Ectodermal cell (in vitro differentiated cells): ENCODE data around the gene ERGIC1.
"Not testable (repeated sequence)": the region's sequence is repeated elsewhere in the genome, so short reads cannot be mapped to it uniquely, and the experiment has no call there.

Source experiments
- H3K27ac ChIP-seq: 2 replicates; pipeline ENCODE4 v1.7.0; 2013; ENCODE audit warnings: mild to moderate bottlenecking, low read depth, low read length; ENCODE audit not compliant: insufficient read depth, poor library complexity, severe bottlenecking
- H3K27me3 ChIP-seq: 2 replicates; pipeline ENCODE4 v1.7.0; 2013; ENCODE audit warnings: mild to moderate bottlenecking, low read length; ENCODE audit not compliant: insufficient read depth, control insufficient read depth, poor library complexity, severe bottlenecking
- H3K36me3 ChIP-seq: one replicate; pipeline ENCODE4 v1.7.0; 2013; ENCODE audit warnings: low read length; ENCODE audit not compliant: control insufficient read depth, insufficient read depth
- H3K4me1 ChIP-seq: one replicate; pipeline ENCODE4 v1.7.0; 2013; ENCODE audit warnings: low read length; ENCODE audit not compliant: control insufficient read depth, insufficient read depth
- H3K4me3 ChIP-seq: 2 replicates; pipeline ENCODE4 v1.7.0; 2013; ENCODE audit warnings: low read depth, low read length, control low read depth; ENCODE audit not compliant: insufficient read depth
- H3K9me3 ChIP-seq: 2 replicates; pipeline ENCODE4 v1.7.0; 2013; ENCODE audit warnings: mild to moderate bottlenecking, low read length, moderate library complexity; ENCODE audit not compliant: control insufficient read depth
- WGBS, 2 experiments: methylation state at CpG; one replicate each; pipeline ENCODE4 v1.1.7; 2013; ENCODE audit warnings: missing lambda C conversion rate in 2 of 2; 5-methylcytosine and 5-hydroxymethylcytosine counted together

Gene ERGIC1

DNA sequence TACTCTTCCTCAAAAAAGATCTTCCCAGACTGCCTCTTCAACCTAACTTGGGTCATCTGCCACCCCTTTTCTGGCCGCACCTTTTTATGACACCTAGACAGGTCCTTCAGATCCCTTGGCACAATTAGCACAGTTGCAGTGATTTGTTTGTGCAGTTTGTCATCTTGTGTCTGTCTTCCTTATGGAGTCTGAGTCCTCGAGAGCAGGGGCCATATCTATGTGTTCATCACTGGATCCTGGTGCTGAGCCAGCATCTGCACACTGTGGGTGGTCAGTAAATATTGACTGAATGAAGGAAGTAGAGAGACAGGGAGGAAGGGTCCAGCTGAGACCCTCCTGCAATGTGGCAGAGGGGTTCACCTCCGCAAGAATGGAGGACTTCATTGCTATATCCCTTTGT is 14.4 kb downstream of the ERGIC1 start:
- no peaks in the 10 kb centered on the region for H3K4me1 ChIP-seq
- no peaks in the 10 kb centered on the region for H3K36me3 ChIP-seq
- H3K9me3 ChIP-seq: no peaks in the 10 kb centered on the region
- H3K4me3 ChIP-seq: no peak overlapping the region
- H3K27ac ChIP-seq: no peak overlapping the region
- no peaks in the 10 kb centered on the region for H3K27me3 ChIP-seq
- WGBS, 2 experiments: 93 to 94% methylated on average over 3 of the region's 3 CpGs

DNA sequence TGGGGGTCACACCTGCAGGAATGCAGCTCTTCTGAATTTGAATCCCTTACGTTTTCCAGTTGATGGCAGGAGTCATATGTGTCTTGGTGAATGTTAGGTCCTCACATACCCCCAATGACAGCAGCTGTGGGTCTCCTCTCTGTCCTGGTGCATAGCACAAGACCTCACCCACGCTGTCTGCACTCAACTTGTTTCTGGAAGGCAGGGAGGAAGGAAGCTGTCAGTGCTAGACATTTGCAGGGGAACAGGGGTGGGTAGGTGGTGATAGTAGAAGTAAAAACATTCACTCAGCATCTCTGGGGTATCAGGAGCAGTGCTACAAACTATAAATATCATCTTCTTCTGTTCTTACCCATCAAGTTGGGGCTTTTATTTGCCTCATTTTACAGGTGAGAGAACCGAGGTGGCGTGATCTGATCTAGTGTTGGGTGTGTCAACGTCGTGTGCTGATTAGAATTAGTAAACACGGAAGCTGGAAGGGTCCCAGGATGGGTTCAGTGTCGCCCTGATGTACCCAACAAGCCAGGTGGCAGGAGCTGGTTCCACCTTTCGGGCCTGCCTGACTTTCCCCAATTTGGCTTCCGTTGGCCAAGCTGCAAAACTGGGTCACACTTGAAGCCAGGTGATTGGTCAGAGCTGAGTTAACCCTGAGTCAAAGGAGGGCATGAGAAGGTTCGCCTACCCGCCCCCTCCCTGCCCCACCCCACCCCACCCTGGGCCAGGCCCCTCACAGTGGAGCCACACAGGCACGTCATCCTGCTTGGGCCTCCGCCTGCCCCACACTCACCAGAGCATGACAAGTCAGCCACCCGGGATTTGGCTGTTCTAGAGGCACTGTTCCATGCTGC is 15.8 kb downstream of the ERGIC1 start:
- Histone ChIP-seq H3K27me3 (no peaks in the 10 kb centered on the region), H3K27ac (no peak overlapping the region), H3K4me1 (no peaks in the 10 kb centered on the region), H3K36me3 (no peaks in the 10 kb centered on the region), H3K4me3 (no peak overlapping the region), H3K9me3 (no peaks in the 10 kb centered on the region)
- 90 to 93% methylated on average over 15 of the region's 15 CpGs for WGBS, 2 experiments

DNA sequence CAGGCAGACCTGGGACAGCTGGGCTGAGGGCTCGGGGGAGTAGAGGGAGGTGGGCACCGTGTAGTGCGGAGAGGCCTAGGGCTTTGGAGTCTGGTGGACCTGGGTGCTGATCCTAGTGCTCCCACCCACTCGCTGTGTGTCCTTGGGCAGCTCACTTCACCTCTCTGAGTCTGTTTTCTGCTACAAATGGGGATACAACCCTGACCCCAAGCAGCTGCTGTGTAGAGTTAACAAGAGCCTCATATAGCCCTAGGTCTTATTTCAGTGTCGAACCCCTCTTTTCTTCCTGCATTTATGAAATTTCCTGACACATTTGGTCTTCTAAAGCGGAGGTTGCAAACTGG is 16.4 kb downstream of the ERGIC1 start:
- Histone ChIP-seq H3K36me3 (no peaks in the 10 kb centered on the region), H3K9me3 (no peaks in the 10 kb centered on the region), H3K27me3 (no peaks in the 10 kb centered on the region), H3K4me1 (no peaks in the 10 kb centered on the region), H3K4me3 (no peak overlapping the region), H3K27ac (no peak overlapping the region)
- 95 to 96% methylated on average over 6 of the region's 6 CpGs for whole genome bisulfite sequencing, 2 experiments

GRCh38 chr5:172851254-172851653 is 17.2 kb downstream of the ERGIC1 start:
- 93 to 94% methylated on average over 9 of the region's 9 CpGs for WGBS, 2 experiments
- H3K36me3 ChIP-seq, H3K9me3 ChIP-seq, H3K27ac ChIP-seq, H3K4me1 ChIP-seq, H3K4me3 ChIP-seq, H3K27me3 ChIP-seq: not testable (repeated sequence)

DNA sequence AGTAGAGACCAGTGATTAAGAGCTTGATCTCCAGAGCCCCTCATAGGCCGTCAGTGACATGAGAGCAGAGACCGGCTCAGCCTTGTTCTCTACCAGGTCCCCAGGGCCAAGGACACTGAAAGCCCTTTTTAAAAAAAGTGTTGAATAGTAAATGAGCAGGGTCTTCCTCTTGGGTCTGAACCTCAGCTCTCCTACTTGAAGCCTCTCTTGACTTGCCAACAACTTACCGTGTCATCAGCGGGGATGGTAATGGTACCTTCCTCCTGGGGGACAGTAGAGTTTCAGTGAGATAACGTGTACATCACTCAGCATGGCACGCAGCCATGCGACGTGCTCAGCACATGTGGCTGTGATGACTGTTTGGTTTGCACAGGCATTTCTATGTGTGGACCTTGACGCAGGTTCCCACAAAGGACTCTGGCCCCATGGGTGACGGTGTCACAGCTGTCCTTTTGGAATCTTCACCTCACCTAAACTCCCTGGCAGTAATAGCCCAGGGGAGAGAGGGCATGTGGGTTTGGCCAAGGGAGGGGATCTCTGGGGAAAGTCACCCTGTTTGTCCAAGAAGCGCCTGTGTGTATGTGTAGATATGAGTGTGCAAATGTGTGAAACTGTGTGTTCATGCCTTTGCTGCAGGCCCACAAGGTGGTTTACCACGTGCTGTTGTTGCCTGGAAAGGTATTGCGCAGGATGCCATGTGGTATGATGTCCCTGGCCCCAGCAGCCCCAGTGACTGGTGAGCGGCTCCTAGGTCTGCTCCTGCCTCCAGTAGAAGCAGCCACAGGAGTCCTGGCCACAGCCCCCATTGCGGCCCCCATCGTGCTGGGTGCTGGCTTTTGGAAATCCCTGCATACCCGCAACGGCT is 18.7 kb downstream of the ERGIC1 start:
- no peaks in the 10 kb centered on the region for H3K4me1 ChIP-seq
- WGBS, 2 experiments: 94 to 95% methylated on average over 18 of the region's 18 CpGs
- H3K36me3 ChIP-seq: no peaks in the 10 kb centered on the region
- H3K4me3 ChIP-seq: no peak overlapping the region
- H3K9me3 ChIP-seq: no peaks in the 10 kb centered on the region
- H3K27ac ChIP-seq: no peak overlapping the region
- no peaks in the 10 kb centered on the region for H3K27me3 ChIP-seq

- no peaks in the 10 kb centered on the region for H3K9me3 ChIP-seq
- H3K4me3 ChIP-seq: no peak overlapping the region
- H3K27me3 ChIP-seq: no peaks in the 10 kb centered on the region
- 92 to 96% methylated on average over 8 of the region's 8 CpGs for WGBS, 2 experiments
- peaks cover 5% of the 10 kb centered on the region for H3K4me1 ChIP-seq
- no peaks in the 10 kb centered on the region for H3K36me3 ChIP-seq
- no peak overlapping the region for H3K27ac ChIP-seq
Observed at GRCh38 chr5:172853355-172853975, 19.4 kb downstream of the ERGIC1 start.

DNA sequence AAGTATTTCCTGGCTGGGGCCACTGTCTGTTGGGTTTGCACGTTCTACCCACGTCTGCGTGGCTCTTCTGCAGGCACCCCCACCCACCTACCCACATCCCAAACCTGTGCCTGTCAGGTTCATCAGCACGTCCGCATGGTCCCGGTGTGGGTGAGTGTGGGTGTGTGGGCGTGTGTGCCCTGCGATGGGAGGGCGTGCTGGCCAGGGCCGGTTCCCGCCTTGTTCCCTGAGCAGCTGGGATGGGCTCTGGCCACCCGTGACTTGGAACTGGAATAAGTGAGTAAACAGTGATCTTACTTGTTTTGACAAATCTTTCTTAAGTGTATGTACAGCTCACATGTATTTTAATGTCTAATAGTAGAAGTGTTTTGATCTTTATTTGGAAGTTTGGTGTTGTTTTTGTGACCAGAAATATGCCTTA is 20.4 kb downstream of the ERGIC1 start:
- H3K9me3 ChIP-seq: no peaks in the 10 kb centered on the region
- H3K36me3 ChIP-seq: no peaks in the 10 kb centered on the region
- peaks cover 10% of the 10 kb centered on the region for H3K4me1 ChIP-seq
- no peaks in the 10 kb centered on the region for H3K27me3 ChIP-seq
- no peak overlapping the region for H3K4me3 ChIP-seq
- H3K27ac ChIP-seq: no peak overlapping the region
- WGBS, 2 experiments: 94 to 97% methylated on average over 12 of the region's 12 CpGs

DNA sequence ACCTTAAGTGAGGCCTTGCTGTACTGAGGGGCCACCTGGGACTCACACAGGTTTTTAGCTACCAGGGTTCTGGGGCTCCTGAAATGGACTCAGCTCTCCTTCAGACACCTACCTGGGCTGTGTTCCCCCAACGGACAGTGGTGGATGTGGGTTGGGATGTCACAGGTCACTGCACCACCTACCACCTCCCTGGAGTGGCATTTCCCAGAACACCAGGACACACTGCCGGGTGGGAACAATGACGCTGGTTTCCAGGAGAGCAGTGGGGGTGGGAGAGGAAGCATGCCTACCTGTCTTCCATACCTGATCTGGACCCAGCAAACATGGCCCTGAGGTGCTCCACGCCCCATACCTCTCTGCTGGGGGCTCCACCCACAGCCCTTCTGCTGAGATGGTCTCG is 20.9 kb downstream of the ERGIC1 start:
- Histone ChIP-seq H3K36me3 (no peaks in the 10 kb centered on the region), H3K4me3 (no peak overlapping the region), H3K27me3 (no peaks in the 10 kb centered on the region), H3K27ac (no peak overlapping the region), H3K4me1 (peaks cover 10% of the 10 kb centered on the region), H3K9me3 (no peaks in the 10 kb centered on the region)
- 95 to 96% methylated on average over 5 of the region's 5 CpGs for WGBS, 2 experiments

DNA sequence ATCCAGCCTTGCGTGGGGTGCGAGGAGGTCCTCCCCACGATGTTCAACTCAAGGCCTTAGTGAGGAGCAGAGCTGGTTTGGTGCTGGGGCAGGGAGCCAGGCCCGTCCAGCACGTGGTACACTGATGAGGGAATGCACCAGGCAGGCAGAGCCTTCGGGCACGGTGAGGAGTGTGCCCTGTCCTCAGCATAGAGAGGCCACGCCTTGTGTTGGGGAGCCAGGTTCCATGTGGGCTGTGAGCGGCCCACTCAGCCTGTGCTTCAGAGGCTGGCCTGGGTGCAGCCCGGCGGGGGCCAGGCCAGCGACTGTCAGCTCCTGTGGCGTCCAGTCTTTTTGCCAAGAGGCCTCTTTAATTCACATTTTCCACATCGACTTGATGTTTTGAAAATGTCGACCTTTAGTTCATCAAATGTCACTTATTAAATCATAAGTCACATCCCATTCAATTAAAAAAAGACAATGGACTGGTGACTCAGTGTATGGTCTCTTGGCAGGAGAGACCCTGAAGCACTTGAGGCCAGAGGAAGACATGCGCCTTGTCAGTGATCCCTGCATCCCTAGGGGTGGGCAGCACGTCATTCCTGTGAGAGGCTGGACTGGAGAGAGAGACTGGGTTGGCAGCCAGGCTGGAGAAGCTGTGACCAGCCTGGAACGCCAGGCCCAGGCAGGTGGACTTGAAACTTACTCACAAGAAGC is 21.7 kb downstream of the ERGIC1 start:
- Histone ChIP-seq H3K27ac (no peak overlapping the region), H3K36me3 (no peaks in the 10 kb centered on the region), H3K9me3 (no peaks in the 10 kb centered on the region), H3K4me3 (no peak overlapping the region), H3K27me3 (no peaks in the 10 kb centered on the region), H3K4me1 (peaks cover 10% of the 10 kb centered on the region)
- 92 to 93% methylated on average over 18 of the region's 18 CpGs for WGBS, 2 experiments
